HG02610 (cell line): ENCODE results near the gene NDUFV1.

Experiments
- ATAC-seq: cut with Tn5 transposase; IDR thresholded peaks from one replicate; pipeline ENCODE4 v1.9.1; 2021; ENCODE audit warnings: mild to moderate bottlenecking, moderate library complexity; ENCODE audit not compliant: unreplicated experiment

Gene NDUFV1

DNA sequence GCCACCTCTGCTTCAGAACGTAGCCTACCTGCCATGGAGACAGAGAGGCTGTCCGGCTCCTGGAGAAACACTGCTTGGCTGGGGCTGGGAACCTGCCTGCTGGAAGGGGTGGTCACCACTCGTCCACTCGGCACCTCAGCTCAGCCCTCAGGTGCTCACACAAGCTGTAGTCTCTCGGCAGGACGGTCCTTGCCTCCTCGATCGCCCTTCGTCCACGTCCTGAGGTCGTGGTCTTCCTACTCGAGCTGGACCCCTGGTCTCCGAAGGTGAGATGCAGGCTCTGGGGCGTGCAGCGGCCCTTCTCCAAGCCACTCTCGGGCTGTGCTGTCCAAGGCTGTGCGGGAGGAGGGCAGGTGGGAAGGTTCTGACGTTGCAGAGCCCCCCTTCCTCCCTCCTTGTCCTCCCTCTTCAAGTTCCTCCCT lies 32.7 kb downstream of the NDUFV1 start, which contains the start of gene TBX10:
Gene TBX10, minus strand, starts transcription at position 326 of the 422 bp plus-strand sequence. Its CDS starts 291 bp downstream, at position 35.
- ATAC-seq = no peak

GRCh38 chr11:67640021-67640757 lies 33.5 kb downstream of the NDUFV1 start:
- no peak for ATAC-seq

DNA sequence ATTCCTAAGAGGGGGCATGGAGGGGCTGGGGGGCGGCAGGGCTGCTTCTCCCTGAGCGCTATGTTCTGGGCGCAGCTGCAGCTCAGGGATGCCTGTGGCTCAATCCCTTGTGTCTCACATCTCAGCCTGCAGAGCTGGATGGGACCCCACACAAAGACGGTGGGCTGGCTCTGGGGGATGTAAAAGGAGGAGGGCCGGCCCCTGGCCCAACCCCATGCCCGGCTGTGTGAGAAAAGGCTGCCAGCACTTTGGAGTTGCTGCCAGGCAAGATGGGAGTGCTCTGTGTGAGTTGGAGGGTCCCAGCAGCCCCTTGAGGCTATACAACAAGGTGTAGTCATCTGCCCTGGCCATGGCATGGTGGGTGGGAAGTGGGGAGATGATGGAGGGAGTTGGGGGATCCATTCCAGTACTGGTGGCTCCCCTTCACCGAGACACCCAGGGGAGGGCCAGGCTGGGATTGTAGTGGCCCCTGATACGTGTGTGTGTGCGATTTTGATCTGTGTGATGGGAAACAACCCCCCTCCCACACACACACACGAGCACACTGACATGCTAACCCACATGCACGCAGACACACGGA lies 34.1 kb downstream of the NDUFV1 start:
- ATAC-seq = no peak

DNA sequence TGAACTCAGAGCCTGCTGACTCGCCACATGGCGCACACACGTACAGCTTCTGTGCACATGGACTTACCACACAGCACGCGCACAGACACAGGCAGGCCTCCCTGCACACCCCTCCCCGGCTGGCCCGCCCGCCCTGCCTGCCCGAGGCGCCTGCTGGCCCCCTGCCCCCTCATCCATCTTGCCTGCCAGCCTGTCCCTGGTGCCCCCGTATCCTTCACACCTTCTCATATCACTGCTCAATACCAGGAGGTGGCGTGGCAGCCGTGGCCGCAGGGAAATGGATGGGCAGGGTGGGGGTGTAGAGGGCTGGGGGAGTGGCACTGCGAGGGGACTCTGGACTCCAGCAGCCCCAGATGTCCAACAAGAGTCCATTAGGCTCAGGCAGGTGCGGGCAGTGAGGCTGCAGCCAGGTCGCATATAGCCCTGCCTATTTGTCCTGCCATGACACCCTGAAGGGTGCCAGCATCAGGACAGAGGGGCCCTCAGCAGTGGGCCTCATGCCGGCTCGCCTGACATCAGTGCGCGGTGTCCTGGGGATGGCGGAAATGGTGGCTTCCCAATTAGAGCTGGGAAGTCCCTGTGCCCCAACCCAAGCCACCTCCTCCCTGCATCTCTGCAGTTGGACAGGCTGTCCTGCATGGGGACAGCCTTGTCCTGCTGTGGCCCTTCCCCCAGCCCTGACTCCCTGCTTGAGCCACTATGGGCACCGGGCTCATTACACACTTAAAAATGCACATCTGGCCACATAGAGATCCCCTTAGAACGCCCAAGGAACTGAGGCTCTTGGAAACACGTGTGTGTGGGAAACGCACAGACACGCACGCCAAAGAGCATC lies 34.8 kb downstream of the NDUFV1 start:
- ATAC-seq = no peak

GRCh38 chr11:67642173-67643120 lies 35.7 kb downstream of the NDUFV1 start:
- ATAC-seq = no peak

DNA sequence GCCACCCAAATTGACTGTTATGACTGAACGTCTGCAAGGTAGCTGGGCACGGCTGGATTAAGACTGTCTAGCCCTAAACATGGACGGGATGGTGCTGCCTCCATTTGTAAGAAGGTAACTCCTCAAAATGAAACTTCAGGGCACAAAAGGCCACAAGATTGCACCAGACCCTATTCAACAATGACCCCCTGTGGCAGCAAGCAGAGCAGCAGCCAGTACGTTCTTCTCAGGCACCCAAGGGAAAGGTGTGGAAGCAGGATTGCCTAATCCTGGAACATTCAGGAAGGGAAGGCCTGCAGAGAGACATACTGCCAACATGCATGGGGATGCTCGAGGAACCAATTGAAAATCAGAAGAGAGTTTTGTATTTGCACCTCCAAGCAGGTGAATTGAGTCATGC lies 37.3 kb downstream of the NDUFV1 start:
- ATAC-seq = no peak

DNA sequence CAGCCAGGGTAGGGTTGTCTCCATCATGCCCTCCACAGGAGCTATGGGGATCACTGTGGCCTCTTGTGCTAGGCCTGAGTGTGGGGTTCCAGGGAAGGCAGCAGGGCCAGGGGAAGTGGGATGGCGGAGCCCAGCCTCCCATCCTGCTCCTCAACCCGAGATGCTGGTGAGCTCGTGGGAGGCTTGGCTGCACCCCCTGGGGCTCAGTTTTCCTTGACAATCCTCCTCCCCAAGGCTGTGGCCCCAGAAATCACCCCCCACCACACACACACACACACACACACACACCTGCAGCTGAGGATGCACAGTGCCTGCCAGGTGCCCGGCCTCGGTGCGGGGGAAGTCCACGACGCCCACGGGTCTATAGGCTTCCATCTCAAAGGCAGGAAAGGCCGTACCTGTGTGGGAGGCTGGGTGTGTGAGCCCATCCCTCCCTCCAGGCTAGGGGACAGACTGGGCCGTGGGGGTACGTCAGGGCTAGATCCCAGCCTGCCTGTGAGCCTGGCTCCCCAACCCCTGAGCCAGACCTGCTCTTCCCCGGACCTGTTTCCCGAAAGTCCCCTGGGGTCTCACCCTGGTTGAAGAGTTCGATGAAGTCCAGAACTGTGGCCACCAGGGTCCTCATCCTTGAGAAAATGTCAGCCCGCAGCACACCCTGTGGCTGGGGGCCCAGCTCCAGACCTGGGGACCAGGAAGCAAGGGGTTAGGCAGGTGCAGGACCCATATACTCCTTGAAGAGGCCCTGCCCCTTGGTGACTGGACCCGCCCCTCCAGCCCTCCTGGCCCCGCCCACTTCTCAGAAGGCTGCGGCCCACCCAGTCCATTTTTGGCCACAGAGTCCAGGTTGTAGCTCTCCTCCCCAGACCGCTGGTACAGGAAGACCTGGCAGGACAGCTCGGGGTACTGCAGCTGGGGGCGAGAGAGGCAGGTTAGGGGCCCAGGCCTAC lies 38.0 kb downstream of the NDUFV1 start:
- ATAC-seq = no peak

DNA sequence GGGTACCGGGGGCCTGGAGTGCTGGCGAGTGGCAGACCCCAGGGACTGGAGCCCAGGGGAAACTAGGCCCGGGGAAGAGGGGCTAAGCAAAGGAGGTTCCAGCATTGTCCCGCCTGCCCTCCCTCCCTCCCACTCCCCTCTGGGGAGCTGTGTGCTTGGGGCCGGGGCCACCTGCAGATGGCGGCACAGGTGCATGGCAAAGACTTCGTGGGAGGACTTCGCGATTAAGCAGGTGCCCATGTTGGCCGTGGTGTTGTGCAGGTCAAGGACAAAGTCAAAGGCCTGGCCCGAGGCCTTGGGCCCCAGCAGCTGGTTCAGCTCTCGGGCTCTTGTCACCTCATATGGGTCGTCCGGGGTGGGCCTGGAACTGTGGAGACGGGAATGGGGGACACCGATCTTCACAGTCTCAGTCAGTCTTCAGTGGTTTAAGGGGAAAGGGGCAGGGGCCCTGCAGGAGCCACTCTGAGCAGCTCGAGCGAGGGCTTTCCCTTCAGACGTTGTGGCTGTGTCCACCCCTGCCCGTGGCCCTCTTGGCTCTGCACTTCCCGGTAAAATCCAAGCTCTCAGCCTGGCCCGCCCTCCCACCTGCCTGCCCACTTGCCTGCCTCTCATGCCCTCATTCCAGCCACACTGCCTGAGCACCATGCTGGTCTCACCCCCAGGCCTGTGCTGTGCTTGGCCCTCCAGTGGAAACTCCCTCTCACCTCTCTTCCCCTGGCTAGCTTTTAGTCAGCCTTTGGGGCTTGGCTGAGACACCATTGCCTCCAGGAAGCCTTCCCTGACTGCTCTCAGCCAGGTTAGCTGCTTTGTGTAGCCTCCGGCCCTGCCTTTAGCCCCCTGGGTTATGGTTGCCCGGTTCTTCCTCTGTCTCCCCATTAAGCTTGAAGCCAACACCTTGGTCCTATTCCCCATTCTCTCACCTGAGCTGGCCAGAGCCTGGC lies 39.1 kb downstream of the NDUFV1 start:
- no peak for ATAC-seq

DNA sequence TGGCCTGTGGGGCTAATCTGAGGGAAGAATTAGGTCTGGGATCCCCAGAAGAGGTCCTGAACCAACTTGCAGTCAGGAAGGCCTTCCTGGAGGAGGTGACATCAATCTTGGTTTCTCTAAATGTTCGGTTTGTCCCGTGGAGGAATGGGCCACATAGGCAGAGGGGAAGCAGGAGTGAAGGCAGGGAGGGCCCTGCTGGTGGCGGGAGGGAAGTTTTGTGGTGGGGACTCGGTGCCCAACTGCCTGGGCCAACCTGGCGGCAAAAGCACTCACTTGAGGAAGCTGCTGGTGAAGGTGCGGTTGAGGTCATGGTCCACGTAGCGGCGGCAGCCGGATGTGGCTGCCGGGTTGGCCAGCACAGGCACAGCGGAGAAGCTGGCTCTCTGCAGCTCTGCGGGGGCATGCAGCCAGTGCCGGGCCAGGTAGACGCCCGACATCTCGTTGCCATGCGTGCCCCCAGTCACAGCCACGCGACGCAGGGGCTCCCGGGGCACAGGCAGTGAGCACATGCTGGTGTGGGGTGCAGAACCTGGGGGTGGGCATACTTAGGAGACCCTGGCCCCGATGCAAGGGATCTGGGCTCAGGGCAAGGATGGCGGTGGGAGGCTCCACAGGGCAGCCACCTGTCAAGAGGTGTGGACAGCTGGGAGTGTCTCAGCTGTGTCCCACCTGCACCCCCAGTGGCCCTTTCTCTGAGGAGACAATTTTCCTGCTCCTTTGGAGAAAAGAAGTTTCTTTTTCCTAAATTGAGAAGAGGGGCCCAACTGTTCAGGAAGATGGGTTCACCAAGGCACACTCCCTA lies 40.0 kb downstream of the NDUFV1 start:
- ATAC-seq = no peak

DNA sequence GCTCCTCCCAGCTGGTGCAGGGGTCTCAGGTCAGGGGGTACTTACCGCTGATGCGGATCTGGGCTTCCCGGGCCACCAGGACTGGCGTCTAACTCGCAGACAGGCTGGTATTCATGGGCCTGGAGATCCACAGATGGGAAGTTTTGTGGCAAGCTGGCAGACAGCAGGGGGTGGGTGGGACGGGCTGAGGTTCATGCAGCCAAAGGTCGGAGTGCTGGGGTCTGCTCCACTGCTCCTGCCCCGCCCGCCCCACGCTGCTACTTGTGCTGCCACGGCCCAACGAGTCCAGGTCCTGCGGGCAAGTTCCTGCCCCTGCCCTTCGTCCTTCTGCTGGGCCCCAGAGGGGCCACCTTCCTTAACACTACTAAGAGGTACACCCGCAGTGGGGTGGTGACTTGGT lies 40.7 kb downstream of the NDUFV1 start:
- ATAC-seq = no peak

- ATAC-seq = no peak
Observed at GRCh38 chr11:67648140-67648795, 41.5 kb downstream of the NDUFV1 start.

GRCh38 chr11:67648796-67649613 lies 42.3 kb downstream of the NDUFV1 start:
- no peak for ATAC-seq

GRCh38 chr11:67649634-67650510 lies 43.1 kb downstream of the NDUFV1 start:
- ATAC-seq = no peak

GRCh38 chr11:67651976-67652781 lies 45.4 kb downstream of the NDUFV1 start:
- ATAC-seq = no peak
